ENCODE results near the gene KATNAL2. TPM values are rescaled to one million over a fixed set of nuclear protein-coding genes. Genes with fewer than 3 reads are reported as not detected.

KATNAL2 gene
- total RNA-seq, 1 donor from 2014 or later = 0.73 TPM

DNA sequence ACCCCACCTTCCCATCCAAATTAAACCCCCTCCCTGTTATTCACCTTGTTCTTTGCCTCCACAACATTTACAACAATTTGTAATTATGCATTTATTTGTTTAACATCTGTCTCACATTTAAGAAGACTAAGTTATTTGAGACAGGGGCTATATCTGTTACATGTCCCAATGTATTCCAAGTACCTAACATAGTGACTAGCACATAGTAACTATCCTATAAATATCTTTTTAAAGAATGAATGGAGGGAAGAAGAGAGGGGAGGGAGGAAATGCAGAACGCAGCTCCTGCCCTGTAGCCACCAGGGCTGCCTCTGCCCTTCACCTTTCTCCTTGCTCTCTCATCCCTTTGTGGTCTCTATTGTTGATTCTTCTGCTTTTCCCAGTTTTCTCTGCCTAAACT, 192.3 kb downstream of the KATNAL2 start:
- intact Hi-C loops (cut with micrococcal nuclease) = no loop called here

DNA sequence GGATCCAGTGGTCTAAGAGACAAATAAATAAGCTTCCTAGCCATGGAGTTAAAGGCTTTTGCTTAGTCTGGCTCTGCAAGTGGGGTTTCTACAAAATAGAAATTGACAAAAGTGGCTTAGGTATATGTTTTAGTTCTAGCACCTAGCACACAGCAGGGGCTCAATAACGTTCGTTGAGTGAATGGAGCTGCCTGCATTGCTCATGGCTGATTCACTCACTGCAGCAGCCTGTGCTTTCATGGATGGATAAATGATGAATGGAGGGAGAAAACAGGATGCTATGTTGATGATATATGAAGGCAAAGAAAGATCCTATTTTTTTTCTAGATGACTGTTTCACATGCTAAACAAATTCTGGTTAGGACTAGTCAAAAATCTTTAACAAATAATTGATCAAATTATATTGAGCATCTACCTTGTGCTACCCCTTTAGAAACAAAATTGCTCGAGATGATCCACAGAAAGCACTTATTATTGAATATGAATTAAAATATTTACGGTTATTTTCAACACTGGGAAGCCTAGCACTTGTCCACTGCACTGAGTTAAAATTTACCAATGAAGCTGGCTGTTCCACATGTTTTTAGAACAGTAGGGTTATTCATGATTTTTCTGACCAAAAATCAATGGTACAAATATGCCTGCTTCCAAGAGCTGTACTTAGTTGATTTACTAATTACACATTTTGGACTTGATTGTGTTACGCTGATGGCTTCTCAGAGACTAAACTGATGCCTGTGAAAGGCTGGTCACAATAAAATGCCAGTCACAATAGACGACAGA, 193.3 kb downstream of the KATNAL2 start:
- intact Hi-C loops (cut with micrococcal nuclease) = no loop called here

DNA sequence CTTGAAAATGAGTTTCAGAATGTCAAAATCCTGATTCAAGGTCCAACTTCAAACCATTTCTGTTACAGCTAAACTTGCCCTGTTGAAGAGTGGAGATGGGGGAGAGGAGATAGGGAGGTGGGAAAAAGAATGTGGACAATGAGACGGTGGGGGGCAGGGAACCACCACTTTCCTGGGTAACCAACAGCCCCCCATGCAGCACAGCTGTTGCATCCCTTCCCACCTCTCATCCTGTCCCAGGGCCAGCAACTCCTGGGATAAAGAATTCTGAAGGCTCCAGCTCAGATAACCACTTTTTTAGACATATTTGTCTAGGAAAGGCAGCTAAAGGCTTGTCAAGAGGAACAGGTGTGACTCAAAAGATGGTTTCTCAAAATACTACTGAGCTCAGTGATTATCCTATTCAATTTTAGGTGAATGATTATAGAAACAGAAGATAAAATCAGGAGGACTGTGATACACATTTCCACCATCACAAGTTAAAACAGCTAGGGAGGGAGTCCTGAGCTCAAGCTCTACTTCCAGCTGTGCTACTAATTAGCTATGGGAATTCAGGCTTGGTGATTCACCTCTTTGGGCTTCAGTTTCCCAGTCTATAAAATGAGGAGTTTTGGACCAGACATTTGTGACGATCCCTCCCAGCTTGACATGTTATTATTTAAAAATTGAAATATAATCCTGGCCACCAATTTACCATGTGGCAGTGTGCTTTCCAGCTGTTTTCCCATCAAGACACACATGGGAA, 196.6 kb downstream of the KATNAL2 start:
- intact Hi-C loops (cut with micrococcal nuclease) = no loop called here

DNA sequence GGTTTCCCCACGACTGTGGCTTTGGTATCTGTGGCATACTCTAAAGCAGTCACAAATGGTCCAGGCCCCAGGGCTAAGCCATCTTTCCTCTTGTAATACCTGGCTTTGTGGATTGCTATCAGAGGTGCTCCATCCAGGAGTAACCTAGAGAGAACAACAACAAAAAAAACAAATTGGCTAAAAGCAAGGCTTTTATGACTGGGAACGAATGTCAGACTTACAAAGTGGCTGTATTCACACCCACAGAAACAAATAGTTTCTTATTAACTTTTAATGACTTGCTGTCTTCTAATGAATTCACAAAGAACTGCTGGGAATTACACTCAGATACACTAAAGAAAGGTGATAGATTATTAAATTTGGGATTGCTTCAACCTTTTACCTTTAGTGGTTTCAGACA, 197.8 kb downstream of the KATNAL2 start:
- intact Hi-C loops (cut with micrococcal nuclease) = no loop called here

DNA sequence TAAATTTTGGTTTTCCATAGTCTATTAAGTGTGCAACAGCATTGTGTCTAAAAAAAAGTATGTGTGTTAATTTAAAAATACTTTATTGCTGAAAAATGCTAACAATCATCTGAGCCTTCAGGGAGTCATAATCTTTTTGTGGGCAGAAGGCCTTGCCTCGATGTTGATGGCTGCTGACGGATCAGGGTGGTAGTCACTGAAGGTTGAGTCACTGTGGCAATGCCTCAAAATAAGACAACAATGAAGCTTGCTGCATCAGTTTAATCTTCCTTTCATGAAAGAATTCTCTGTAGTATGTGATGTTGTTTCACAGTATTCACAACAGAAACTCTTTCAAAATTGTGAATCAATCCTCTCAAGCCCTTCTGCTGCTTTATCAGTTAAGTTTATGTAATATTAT, 201.6 kb downstream of the KATNAL2 start:
- intact Hi-C loops (cut with micrococcal nuclease) = no loop called here

DNA sequence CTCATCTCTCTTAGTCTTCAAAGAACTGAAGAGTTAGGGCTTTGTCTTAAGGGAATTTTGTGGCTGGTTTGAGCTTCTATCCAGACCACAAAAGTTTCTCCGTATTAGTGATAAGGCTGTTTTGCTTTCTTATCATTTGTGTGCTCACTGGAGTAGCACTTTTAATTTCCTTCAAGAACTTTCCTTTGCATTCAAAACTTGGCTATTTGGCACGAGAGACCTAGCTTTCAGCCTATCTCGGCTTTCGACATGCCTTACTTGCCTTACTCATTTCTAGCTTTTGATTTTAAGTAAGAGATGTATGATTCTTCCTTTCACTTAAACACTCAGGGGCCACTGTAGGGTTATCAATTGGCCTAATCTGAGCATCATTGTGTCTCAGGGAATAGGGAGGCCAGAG, 203.0 kb downstream of the KATNAL2 start:
- intact Hi-C loops (cut with micrococcal nuclease) = loop anchor here (1.0 kb wide), 1 partner anchor 30 kb away; the partner anchor contains the start of gene HDHD2

DNA sequence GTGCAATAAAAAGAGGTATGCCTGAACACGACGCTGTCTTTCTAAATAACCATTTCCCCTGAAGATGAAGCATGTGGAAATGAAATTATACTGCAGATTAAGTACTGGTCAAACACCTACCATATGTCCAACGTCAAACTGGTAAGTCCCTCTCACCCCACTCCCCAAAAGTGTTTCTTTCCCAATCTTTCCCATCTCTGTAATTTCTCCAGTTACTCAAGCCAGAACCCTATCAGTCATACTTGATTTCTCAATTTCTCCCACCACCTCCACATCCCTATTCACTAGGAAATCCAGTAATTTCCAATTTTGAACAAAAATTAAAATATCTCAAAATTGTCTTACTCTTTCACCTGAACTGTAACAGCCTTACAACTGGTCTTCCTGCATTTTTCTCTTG, 203.7 kb downstream of the KATNAL2 start:
- intact Hi-C loops (cut with micrococcal nuclease) = no loop called here

DNA sequence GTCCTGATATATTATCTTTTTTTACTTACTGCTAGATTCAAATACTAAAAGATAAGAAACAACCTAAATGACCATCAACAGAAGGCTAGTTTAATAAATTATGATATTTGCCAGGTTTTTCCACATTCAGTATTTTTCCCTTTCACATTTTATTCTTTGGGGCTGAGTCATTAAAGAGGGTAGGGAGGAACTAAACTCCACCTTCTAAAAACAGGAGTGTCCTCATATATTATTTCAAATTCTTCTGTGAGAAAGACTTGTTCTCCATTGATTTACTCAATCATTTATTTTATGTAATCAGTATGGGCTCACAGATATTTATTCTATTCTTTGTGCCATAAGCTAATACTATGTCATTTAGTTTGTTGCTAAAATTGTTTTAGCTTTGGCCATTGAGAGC, 223.9 kb downstream of the KATNAL2 start:
- intact Hi-C loops (cut with micrococcal nuclease) = no loop called here

DNA sequence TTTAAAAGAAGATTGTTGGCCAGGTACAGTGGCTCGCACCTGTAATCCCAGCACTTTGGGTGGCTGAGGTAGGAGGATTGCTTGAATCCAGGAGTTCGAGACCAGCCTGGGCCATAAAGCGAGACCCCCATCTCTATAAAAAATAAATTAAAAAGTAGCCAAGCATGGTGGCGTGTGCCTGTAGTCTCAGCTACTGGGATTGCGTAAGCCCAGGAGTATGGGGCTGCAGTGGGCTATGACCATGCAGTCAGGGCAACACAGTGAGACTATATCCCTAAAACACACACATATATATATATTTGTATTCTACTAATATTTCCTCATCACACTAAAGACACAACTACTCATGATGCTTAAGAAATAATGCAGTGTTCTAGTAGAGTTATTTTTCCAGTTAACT, 225.8 kb downstream of the KATNAL2 start:
- intact Hi-C loops (cut with micrococcal nuclease) = no loop called here

DNA sequence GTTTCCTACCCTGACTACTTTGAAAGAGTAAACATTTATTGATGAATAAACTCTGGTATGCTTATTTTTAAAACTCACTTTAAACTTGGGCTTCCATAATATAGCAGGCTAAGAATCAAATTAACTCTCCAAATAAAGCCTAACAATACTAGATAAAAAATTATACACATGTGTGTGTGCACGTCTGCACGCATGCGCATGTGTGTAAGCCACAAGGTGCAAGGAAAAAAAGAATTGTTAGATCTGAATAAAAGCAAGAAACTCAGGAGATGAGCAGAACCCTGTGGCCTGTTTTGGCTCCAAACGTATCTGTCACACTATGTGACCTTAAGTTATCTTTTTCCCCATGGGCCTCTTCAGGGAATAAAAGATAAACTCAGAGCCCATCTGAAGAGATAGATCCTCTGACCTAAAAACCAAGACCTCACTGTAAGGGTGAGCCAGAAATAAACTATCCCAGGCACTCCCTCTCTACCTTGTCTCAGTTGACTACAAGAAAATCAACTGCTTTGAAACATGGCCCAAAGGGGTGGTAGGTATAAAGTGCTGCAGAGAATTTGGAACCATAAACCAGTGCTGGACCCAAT, 226.6 kb downstream of the KATNAL2 start:
- intact Hi-C loops (cut with micrococcal nuclease) = no loop called here

DNA sequence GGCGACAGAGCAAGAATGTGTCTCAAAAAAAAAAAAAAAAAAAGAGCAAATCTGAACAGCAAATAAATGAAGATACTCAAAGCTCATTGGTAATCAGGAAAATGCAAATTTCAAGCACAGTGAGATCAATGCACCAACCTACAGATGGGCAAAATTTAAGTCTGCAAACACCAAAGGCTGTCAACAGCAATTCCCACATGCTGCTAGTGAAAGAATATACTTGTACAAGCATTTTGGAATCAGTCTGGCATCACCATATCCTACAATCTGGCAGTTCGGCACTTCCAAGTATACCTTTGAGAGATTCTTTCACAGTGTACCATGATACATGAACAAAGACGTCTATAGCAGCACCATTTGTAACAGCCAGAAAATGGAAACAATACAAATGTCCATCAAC, 228.8 kb downstream of the KATNAL2 start:
- intact Hi-C loops (cut with micrococcal nuclease) = no loop called here

DNA sequence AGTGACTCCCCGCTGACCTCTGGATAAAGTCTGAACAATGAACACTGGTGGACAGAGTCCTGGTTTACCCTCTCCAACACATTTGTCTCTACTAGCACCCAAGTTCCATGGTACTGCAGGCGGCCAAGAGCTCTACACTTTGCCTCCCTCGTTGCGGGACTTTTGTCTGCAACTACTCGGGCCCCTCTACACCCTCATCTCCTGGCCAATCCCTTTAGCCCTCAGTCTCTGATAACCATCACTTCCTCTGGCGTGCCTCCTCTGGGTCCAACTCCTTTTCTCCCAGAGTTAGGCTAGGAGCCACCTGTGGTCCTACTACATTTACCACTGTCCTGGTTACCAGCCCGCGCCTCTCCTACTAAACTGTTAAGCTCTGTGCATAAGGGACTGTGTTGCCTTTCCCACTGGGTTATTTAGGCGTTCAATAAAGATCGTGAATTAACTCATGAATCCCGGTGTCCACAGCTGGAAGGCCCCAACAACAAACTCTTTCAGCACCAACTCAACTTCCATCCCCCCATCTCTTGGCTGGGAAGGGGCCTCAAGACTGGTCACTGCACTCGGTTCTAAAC, 232.1 kb downstream of the KATNAL2 start:
- intact Hi-C loops (cut with micrococcal nuclease) = loop anchor here (1.0 to 10.0 kb wide), 4 partner anchors 27 to 895 kb away; partner anchors contain the start of gene IER3IP1

DNA sequence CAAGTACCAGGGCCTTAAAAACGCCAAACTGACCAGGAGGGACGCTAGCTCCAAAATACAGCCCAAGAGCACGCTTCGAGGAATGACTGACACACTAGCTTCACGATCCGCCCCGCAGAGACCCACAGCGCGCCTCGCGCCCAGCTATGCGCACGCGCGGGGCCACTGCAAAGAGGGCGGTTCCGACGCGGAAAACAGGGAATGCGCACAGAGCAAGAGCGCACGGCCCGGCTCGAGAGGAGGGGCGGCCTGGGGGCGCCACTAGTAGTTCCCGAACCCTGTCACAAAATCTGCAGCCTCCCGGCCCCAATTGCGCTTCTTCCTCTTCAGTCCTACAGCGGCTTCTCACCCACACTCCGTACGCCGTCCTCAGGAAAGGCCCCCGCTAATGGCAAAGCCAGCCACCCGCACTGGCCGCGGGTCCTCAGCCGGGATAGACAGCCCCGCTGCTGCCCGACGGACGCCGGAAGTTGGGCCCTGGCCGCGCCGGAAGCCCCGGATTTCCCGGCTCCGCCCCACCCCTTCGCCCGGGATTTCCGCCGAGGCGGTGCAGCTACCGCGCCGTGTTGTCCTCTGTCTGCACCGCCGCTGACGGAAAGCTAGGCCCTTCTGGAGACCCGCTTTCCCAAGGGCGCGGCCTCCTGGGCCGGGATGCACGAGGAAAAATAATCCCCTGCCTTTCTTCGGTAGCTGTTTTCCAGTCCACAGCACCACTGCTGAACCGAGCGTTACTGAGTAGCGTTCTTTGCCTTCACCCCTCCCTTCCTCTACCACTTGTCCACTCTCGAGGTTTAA, 232.8 kb downstream of the KATNAL2 start, which contains the start of gene HDHD2:
HDHD2 (minus strand) TSS at position 472 of the 795 bp plus-strand sequence. CDS start 14,061 bp downstream, outside the sequence.
- intact Hi-C loops (cut with micrococcal nuclease) = loop anchor here (1.0 to 10.0 kb wide), 4 partner anchors 26 to 895 kb away; partner anchors contain the start of gene IER3IP1

DNA sequence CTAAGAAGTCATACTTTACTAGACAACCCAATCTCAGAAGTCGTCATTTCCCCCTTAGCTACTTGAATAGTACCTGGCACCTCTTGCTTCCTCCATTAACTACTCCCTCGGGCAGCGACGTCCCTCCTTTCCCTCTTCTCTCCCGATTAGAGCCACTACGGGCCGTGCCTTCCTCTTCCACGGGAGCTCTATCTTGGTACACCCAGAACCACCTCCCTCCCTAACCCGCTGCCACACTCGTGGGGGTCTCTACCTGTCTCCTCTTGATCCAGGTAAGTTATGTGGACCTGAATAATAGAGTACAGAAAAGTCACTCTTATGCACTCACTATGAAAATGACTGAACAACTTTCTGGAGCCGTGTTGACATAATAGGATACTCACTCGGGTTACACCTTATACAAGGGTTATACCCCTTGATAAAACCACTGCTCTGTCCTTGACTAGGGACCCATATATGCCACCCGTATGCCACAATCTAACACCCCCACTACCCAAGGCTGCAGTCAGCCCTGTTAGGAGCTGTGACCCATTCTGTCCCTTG, 233.5 kb downstream of the KATNAL2 start:
- intact Hi-C loops (cut with micrococcal nuclease) = loop anchor here (1.0 to 10.0 kb wide), 4 partner anchors 25 to 896 kb away; partner anchors contain the start of gene IER3IP1

DNA sequence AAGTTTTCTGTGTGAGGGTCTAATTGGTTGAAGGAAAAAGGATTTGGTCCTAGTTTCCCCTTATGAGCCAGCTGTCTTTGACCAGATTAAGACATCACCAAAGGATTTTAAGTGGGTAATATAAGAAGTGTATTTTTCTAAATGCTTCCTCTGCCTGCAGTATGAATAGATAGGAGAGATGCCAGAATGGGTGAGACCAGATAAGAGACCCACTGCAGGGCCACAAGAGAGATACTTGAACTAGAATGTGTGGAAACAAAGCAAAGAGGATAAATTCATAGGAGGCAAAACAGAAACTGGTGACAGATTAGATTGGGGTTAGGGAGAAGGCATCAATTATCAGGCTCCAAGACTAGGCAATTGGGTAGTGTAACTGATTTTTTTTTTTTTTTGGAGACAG, 234.0 kb downstream of the KATNAL2 start:
- intact Hi-C loops (cut with micrococcal nuclease) = loop anchor here (10.0 kb wide), 1 partner anchor 897 kb away; no protein-coding TSS in a partner anchor

Other genes with a start within 250 kb of the KATNAL2 start
- 0.07 TPM in 1 of 2 replicates, not detected in the other for gene ST8SIA5, start 160.5 kb upstream of the KATNAL2 start, total RNA-seq
- gene PIAS2, start 95 bp upstream of the KATNAL2 start, total RNA-seq = 26.8 and 29.2 TPM in 2 replicates
- not detected in 2 replicates for gene ELOA2, start 118.0 kb downstream of the KATNAL2 start, total RNA-seq
- 40.3 and 41.0 TPM in 2 replicates for gene HDHD2, start 232.9 kb downstream of the KATNAL2 start, total RNA-seq

All from T-helper 2 cell treated with Interferon-gamma antibody and Interleukin-4, amounts not matched to agents 100 ng/mL and 5 ng/mL, for 36 hours (primary cell).